GM12878 (cell line): Measurements from ENCODE around the gene AOPEP. TPM values are rescaled to one million over a fixed set of nuclear protein-coding genes. Genes with fewer than 3 reads are reported as not detected.

Experiments used
- ATAC-seq: fragments of 200-7000 bp; cut with Tn5 transposase; 3 replicates; pipeline ENCODE4 v1.9.1; 2020; ENCODE audit warnings: mild to moderate bottlenecking, moderate library complexity
- BruUV-seq: library from RNA; stranded (reverse); fragments of 400-500 nt; replicated peaks from 2 replicates; lab custom pipeline; 2021; lab: Mats Ljungman, UMichigan
- CTCF ChIA-PET: fragments of 300-600 bp; sonication (Branson Sonifier 250); formaldehyde crosslinking; extraction: SDS; loops from one replicate; lab custom pipeline; 2021; ENCODE audit warnings: inconsistent platforms; lab: Yijun Ruan, JAX
- POLR2A ChIA-PET: fragments of 350-600 bp; formaldehyde crosslinking; extraction: SDS; loops from one replicate; lab custom pipeline; 2021; ENCODE audit warnings: inconsistent platforms; lab: Charles Lee
- RAD21 ChIA-PET: fragments of 300-600 bp; sonication (Branson Sonifier 250); formaldehyde crosslinking; loops from one replicate; lab custom pipeline; 2023; ENCODE audit warnings: antibody characterized with exemption; ENCODE audit not compliant: unreplicated experiment; lab: Charles Lee
- SMC1A ChIA-PET: fragments of 300-600 bp; sonication (Branson Sonifier 250); formaldehyde crosslinking; loops from one replicate; lab custom pipeline; 2023; ENCODE audit not compliant: unreplicated experiment, uncharacterized antibody; lab: Charles Lee
- DNase-seq: peaks from one replicate; pipeline ENCODE4 v3.0.0-alpha.2; 2011; ENCODE audit warnings: low read depth, low spot score
- FAIRE-seq: peaks from 3 replicates; lab custom pipeline; 2011; peaks lifted over from hg19 to GRCh38; lab: Jason Lieb, UNC
- H2AFZ ChIP-seq: 2 replicates; pipeline ENCODE4 v1.6.0; 2011; ENCODE audit warnings: low read depth, low read length, control low read depth; ENCODE audit not compliant: control insufficient read depth
- H3K27ac ChIP-seq: 2 replicates; pipeline ENCODE4 v1.5.1; 2011; ENCODE audit warnings: control low read depth; ENCODE audit not compliant: control insufficient read depth, insufficient read depth
- H3K27me3 ChIP-seq, 2 experiments: replicated peaks in 1 of 2; 2 replicates each; pipeline versions ENCODE4 v1.6.0 to v1.6.1; 2011; ENCODE audit warnings: low read length in 1 of 2; ENCODE audit not compliant: control insufficient read depth in 2 of 2, insufficient read depth in 2 of 2
- H3K36me3 ChIP-seq, 2 experiments: 2 replicates each; pipeline ENCODE4 v1.5.1; 2011; ENCODE audit warnings: low read length in 1 of 2; ENCODE audit not compliant: control insufficient read depth in 2 of 2, insufficient read depth in 2 of 2
- H3K4me1 ChIP-seq: 2 replicates; pipeline ENCODE4 v1.6.1; 2011; ENCODE audit warnings: mild to moderate bottlenecking, low read length, moderate library complexity, mixed read lengths; ENCODE audit not compliant: control insufficient read depth, insufficient read depth
- H3K4me2 ChIP-seq: 2 replicates; pipeline ENCODE4 v1.6.0; 2011; ENCODE audit warnings: control low read depth; ENCODE audit not compliant: control insufficient read depth, insufficient read depth
- H3K4me3 ChIP-seq: fragments of 200-600 bp; sonication (generic); 2 replicates; pipeline ENCODE4 v1.5.1; 2016
- H3K79me2 ChIP-seq: 2 replicates; pipeline ENCODE4 v1.6.0; 2011; ENCODE audit warnings: low read length; ENCODE audit not compliant: control insufficient read depth, insufficient read depth
- H3K9ac ChIP-seq: 2 replicates; pipeline ENCODE4 v1.8.0; 2011; ENCODE audit warnings: low read length, control low read depth, mixed read lengths; ENCODE audit not compliant: control insufficient read depth, insufficient read depth
- H3K9me3 ChIP-seq: replicated peaks from 3 replicates; pipeline ENCODE4 v1.5.1; 2011; ENCODE audit warnings: mild to moderate bottlenecking, low read length; ENCODE audit not compliant: control insufficient read depth, insufficient read depth
- H4K20me1 ChIP-seq: 2 replicates; pipeline ENCODE4 v1.6.0; 2011; ENCODE audit not compliant: control insufficient read depth, insufficient read depth
- BACH1 ChIP-seq: fragments of 450-650 bp; IDR thresholded peaks from 2 replicates; pipeline ENCODE4 v1.6.1; 2017; ENCODE audit warnings: mild to moderate bottlenecking, borderline replicate concordance
- ESRRA ChIP-seq: IDR thresholded peaks from 2 replicates; pipeline ENCODE4 v1.6.1; 2012; ENCODE audit warnings: mild to moderate bottlenecking, low read length, improper control_type of control experiment
- GABPA ChIP-seq: IDR thresholded peaks from 2 replicates; pipeline ENCODE4 v1.6.1; 2014; ENCODE audit warnings: antibody characterized with exemption, low read depth, mild to moderate bottlenecking, inconsistent platforms
- LARP7 ChIP-seq: fragments of 450-650 bp; IDR thresholded peaks from 2 replicates; pipeline ENCODE4 v1.6.1; 2017; ENCODE audit warnings: mild to moderate bottlenecking
- SMC3 ChIP-seq: IDR thresholded peaks from 2 replicates; pipeline ENCODE4 v1.6.1; 2011; ENCODE audit warnings: low read length, improper control_type of control experiment, borderline replicate concordance
- SP1 ChIP-seq: IDR thresholded peaks from one replicate; pipeline ENCODE4 v1.6.1; 2011; ENCODE audit warnings: low read depth, low read length
- STAT3 ChIP-seq: IDR thresholded peaks from 2 replicates; pipeline ENCODE4 v1.6.1; 2011; ENCODE audit warnings: low read depth, low read length, improper control_type of control experiment
- WGBS: methylation state at CpG from one replicate; pipeline ENCODE4 v1.1.6; 2016; ENCODE audit warnings: low lambda C conversion rate; ENCODE audit not compliant: insufficient replicate concordance, insufficient coverage; ENCODE audit errors: missing lambda C conversion rate; 5-methylcytosine and 5-hydroxymethylcytosine counted together
- in situ Hi-C: fragments of 300-500 bp; cut with MboI; formaldehyde crosslinking; loops from 9 replicates; pipeline ENCODE4 v1.14.3; 2018; ENCODE audit warnings: mixed read lengths
- intact Hi-C: fragments of 100-400 bp; cut with micrococcal nuclease; formaldehyde crosslinking; loops from one replicate; pipeline ENCODE4 v1.14.2; 2022; ENCODE audit not compliant: unreplicated experiment
- polyA plus RNA-seq, 11 experiments: library from polyadenylated mRNA; depleted of rRNA in 4 of 11; unstranded in 6 of 11; stranded (reverse) in 5 of 11; fragments of >200 nt; fragmentation: Nextera tagmentation in 4 of 11; fragmentation: Illumina TruSeq in 1 of 11; extraction: Ambion mirVana in 4 of 11; extraction: Trizol in 1 of 11; gene quantifications; 1 replicate in 1 of 11; 2 replicates in 10 of 11; pipeline versions ENCODE4 v1.2.1 to v1.2.3, GENCODE V29; 2011 to 2016; ENCODE audit warnings: inconsistent platforms in 2 of 11, missing spikeins in 2 of 11, low read depth in 1 of 11
- total RNA-seq, 4 experiments: library from RNA; depleted of rRNA in 3 of 4; stranded (reverse); fragments of >200 nt in 3 of 4; fragmentation: Illumina TruSeq in 1 of 4; extraction: Trizol in 1 of 4; gene quantifications; 2 replicates each; pipeline versions ENCODE4 v1.2.1 to v1.2.3, GENCODE V29; 2013 to 2021
- TF ChIP-seq, protein P1 (sequence below): fragments of 450-650 bp; IDR thresholded peaks from 2 replicates; pipeline ENCODE4 v1.6.1; 2016; ENCODE audit warnings: mild to moderate bottlenecking, moderate library complexity, borderline replicate concordance

Gene AOPEP
- total and polyA plus RNA-seq, 10 of the 15 experiments (the other 5 are each of a cell fraction or from before 2014, with no cell fraction given) = 2.3 to 16.9 (median 10.1) TPM

DNA sequence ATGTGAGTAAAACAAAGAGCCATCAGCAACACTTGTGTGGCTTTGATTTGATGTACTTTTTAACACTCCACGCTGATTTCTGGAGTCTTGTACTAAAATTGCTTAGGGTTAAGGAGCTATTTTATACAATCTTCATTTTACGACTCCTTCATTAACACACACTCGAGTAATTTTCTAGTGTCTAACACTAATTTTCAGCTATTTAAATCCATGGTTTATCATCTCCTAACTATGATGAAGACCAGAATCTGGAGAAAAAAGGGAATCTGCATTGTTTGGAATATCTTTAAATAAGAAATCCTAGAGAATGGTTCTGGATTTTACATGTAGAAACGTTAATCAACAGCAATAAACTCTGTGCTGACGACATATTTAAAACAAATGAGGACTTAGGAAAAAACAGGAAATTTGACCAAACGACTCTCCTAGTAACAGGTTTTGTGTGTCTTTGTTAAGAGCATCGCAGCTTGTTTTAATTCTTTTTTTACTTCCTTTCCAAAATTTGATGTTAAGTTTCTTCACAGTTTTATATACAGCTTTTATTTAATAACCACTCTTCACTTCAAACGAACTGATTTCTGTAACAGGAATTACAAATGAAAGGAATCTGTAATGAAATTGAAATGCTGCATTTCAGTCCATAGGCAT is 138.5 kb downstream of the AOPEP start (continued):
- TF ChIP-seq, protein P1, sequence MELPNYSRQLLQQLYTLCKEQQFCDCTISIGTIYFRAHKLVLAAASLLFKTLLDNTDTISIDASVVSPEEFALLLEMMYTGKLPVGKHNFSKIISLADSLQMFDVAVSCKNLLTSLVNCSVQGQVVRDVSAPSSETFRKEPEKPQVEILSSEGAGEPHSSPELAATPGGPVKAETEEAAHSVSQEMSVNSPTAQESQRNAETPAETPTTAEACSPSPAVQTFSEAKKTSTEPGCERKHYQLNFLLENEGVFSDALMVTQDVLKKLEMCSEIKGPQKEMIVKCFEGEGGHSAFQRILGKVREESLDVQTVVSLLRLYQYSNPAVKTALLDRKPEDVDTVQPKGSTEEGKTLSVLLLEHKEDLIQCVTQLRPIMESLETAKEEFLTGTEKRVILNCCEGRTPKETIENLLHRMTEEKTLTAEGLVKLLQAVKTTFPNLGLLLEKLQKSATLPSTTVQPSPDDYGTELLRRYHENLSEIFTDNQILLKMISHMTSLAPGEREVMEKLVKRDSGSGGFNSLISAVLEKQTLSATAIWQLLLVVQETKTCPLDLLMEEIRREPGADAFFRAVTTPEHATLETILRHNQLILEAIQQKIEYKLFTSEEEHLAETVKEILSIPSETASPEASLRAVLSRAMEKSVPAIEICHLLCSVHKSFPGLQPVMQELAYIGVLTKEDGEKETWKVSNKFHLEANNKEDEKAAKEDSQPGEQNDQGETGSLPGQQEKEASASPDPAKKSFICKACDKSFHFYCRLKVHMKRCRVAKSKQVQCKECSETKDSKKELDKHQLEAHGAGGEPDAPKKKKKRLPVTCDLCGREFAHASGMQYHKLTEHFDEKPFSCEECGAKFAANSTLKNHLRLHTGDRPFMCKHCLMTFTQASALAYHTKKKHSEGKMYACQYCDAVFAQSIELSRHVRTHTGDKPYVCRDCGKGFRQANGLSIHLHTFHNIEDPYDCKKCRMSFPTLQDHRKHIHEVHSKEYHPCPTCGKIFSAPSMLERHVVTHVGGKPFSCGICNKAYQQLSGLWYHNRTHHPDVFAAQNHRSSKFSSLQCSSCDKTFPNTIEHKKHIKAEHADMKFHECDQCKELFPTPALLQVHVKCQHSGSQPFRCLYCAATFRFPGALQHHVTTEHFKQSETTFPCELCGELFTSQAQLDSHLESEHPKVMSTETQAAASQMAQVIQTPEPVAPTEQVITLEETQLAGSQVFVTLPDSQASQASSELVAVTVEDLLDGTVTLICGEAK = no peak
- TF ChIP-seq STAT3 (no peak), SMC3 (no peak), ESRRA (no peak), SP1 (no peak)
- TF ChIP-seq, all 136 proteins: peak for 0

DNA sequence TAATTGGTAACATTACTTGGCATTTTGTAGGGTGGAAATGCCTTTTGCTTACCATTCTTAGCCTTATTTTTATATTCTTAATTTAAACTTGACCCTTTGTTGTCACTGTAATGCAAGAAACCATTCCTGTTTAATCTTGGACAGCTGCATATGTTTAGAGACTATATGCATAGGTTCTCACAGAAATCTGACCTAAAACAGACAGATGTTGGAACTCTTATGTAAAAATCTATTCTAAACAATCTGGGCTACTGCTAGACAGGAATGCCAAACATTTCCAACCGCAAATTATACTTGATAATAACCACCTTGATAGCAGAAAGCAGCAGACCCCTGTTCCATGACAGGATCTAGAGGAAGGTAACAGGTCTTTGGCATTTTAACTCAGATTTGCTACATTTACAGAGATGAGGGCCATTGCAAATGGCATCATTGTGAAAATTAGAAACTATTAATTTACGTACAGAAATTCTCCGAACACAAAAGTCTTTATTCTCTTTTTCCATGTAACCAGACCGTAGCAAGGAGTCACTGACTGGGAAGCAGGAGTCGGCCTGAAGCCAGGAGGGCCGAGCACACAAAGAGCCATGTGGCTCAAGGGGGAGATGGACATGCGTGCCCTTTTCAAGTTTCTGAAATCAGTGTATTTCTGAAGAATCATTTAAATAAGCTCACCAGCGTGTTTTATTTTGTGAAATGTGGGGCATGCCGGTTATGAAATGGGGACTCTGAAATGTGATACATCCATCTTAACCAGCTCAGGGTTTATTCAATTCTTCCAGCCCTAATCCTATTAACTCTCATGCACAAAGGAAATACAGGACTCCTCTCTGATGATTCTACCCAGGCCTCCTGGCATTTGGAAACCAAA is 139.3 kb downstream of the AOPEP start:
- Histone ChIP-seq H3K9me3 (no peaks in the 10 kb centered on the region), H3K36me3 (no peaks in the 10 kb centered on the region), H3K4me3 (no peak overlapping the region), H2AFZ (no peak overlapping the region), H3K4me1 (peaks cover 16% of the 10 kb centered on the region), H4K20me1 (no peaks in the 10 kb centered on the region), H3K4me2 (no peak overlapping the region), H3K79me2 (no peaks in the 10 kb centered on the region; the same call in 1 of the 2 replicates), H3K9ac (no peak overlapping the region), H3K27ac (no peak overlapping the region), H3K27me3 (no peaks in the 10 kb centered on the region)
- FAIRE-seq (no peak), ATAC-seq (no peak), DNase-seq (no peak)
- 97% methylated on average over 9 of the region's 9 CpGs for WGBS
- SMC1A ChIA-PET = interaction anchor here (0.6 to 1.8 kb wide), 10 partner anchors 8 to 64 kb away, joined by 3 to 11 read pairs (median 3); no protein-coding TSS in a partner anchor
- RAD21 ChIA-PET = interaction anchor here (0.9 to 1.1 kb wide), 2 partner anchors 10 to 60 kb away, joined by 3 to 4 read pairs; no protein-coding TSS in a partner anchor
- intact Hi-C loops (no loop called here), in situ Hi-C loops (no loop called here)
- BruUV-seq = no TSS peak
- CTCF ChIA-PET = interaction anchor here (1.2 to 1.4 kb wide), 3 partner anchors 52 to 262 kb away, joined by 4 read pairs; no protein-coding TSS in a partner anchor
- TF ChIP-seq, protein P1 = no peak
- TF ChIP-seq BACH1 (no peak), LARP7 (no peak), GABPA (no peak)
- POLR2A ChIA-PET = interaction anchor here (0.6 to 1.1 kb wide), 6 partner anchors 9 to 63 kb away, joined by 3 to 6 read pairs (median 3); no protein-coding TSS in a partner anchor
